GM12801 (cell line): ENCODE data around the gene TRMT10B.

Experiments
- TF ChIP-seq, protein P1 (sequence below): IDR thresholded peaks from one replicate; pipeline ENCODE4 v1.5.1; 2011; ENCODE audit warnings: control low read depth; ENCODE audit not compliant: insufficient read length; ENCODE audit errors: extremely low read depth

The TRMT10B gene, protein sequence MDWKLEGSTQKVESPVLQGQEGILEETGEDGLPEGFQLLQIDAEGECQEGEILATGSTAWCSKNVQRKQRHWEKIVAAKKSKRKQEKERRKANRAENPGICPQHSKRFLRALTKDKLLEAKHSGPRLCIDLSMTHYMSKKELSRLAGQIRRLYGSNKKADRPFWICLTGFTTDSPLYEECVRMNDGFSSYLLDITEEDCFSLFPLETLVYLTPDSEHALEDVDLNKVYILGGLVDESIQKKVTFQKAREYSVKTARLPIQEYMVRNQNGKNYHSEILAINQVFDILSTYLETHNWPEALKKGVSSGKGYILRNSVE

DNA sequence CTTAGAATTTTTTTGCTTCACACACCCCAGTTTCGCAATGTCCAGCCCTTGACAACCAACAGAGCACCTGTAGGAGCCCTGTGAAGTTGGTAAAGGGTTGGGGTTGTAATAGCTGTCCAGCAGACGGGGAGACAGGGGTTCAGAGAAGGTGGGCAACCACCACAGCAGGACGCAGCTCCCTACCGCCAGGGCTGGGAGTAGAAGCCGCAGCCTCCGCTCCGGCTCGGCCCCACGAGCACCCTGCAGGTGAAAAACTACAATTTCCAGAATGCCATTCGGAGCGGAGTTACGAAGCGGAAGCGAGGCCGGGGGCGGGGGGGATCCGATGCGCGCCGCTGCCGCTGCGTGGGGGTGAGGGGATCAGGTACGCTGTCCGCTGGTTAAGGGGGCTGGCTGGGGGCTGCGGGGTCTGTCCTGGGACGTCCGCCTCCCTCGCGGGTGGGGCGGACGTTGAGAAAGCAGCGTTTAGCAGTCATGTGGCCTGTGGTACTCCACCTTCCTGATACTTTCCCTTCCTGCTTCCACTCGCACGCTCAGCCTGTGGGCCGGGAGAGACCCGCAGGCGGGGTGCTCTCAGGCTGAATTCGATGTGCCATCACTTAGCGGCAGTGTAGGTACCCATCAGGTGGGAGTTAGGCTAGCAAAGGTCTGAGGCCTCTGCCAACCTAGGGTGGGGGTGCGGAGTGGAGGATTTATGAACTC is at the start of gene TRMT10B:
Gene TRMT10B, plus strand, starts transcription at position 317 of the 702 bp plus-strand sequence. CDS start 8,127 bp downstream, outside the sequence.
- TF ChIP-seq, protein P1, sequence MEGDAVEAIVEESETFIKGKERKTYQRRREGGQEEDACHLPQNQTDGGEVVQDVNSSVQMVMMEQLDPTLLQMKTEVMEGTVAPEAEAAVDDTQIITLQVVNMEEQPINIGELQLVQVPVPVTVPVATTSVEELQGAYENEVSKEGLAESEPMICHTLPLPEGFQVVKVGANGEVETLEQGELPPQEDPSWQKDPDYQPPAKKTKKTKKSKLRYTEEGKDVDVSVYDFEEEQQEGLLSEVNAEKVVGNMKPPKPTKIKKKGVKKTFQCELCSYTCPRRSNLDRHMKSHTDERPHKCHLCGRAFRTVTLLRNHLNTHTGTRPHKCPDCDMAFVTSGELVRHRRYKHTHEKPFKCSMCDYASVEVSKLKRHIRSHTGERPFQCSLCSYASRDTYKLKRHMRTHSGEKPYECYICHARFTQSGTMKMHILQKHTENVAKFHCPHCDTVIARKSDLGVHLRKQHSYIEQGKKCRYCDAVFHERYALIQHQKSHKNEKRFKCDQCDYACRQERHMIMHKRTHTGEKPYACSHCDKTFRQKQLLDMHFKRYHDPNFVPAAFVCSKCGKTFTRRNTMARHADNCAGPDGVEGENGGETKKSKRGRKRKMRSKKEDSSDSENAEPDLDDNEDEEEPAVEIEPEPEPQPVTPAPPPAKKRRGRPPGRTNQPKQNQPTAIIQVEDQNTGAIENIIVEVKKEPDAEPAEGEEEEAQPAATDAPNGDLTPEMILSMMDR = no peak

DNA sequence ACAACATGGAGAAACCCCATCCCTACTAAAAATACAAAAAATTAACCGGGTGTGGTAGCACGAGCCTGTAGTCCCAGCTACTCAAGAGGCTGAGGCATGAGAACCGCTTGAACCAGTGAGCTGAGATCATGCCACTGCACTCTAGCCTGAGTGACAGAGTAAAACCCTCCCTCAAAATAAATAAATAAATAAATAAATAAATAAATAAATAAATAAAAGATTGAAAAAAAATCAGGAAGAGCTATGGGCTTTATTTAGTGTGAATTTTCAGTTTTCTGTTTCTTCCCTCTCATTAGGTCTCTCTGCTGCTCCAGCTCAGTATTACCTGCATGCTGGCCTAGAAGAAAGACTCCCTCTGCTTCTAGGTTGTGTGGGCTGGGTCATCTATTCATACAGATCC is 47.8 kb upstream of the TRMT10B start:
- TF ChIP-seq, protein P1 = no peak

DNA sequence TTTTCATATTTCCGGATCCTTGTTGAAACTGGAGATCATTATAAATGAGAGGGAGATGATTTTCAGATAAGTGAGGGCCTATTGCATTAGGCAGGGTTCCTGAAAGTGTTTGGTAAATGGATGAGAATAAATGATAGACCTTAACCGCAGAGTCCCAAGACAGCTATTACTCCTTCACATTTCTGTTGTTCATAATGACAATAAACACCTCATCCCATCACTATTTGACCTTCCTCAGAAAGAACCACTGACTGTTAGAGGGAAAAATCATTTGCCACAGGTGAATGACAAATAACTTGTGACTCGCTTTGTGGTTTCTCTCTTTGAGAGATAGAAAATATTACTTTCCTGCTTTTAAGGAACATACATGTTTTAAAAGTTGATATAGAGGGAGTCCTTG is 47.3 kb upstream of the TRMT10B start:
- TF ChIP-seq, protein P1 = no peak

DNA sequence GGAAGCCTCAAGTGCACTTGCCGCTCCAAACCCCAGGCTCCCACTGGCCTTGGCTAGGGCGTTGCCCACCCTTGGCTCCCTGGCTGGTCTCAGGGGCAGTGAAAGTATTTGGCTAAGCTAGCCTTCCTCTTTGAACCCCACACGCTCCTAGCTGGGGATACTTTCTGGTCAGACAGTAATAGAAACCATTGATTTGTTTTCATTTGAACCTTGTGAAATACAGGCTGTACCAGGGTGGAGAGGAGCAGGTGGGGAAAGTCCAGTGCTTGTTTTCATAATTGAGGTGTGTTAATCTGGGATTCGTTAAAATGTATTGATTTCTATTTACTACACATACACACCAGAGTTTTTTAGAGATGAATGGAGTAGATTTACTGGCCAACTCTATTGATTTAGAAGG is 45.9 kb upstream of the TRMT10B start:
- TF ChIP-seq, protein P1 = no peak

DNA sequence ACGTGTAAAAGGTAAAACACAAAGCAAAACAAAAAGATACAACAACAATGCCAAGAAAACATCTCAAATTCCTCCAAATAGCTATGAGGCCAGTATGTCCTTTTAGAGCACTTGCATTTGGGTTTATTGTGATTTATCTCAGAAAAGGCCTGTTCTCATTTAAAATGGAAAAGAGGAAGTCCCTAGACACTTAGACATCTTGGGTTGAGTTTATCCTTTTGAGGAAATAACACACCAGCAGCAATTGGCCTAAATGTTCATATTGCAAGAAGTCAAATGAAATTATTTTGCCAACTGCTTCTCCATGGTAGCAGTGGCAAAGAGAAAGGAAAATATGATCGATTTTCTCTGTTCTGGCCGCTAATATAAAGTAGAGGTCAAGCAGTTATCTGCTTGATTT is 43.6 kb upstream of the TRMT10B start:
- TF ChIP-seq, protein P1 = no peak

DNA sequence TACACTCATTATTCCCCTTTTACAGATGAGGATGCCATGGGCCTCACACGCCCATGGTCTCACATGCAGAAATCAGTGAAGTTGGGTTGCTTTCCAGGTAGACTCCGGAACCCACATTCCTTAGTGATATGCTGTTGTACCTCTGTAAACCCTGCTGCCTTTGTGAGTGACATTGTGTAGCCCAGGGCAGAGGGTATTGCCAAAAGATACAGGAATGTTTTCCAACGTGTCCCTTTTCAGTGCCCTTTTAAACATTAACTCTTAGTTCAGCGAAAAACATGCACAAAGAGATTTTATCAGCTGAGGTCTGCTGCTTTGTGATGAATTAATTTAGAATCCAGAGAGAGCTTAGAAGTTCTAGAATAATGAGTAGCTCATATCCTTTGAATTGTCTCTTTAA is 38.3 kb upstream of the TRMT10B start:
- TF ChIP-seq, protein P1 = no peak

DNA sequence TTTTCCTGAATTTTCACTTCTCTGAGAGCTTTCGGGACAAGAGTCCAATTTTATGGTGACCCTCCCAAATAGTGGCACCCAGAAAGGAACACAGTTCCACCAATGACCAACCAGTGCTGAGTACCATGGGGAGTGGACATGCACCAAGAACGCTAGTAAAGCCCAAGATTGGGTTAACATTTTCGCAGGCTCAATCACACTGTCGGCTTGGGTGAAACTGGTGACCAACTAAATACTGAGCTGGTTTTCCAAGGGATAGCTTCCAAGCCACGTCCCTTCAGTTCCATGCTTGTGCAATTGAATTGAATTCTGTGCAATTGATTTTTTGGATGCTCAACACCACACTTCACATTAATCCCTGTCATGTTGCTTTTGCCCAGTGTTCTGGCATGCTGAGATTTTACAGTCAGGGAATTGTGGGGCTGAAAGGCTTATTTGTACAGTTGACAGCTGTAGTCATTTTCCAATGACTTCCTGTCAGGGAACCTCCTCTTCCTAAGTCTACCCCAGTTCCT is 37.6 kb upstream of the TRMT10B start:
- TF ChIP-seq, protein P1 = no peak
